Caco-2 (cell line): ENCODE data around the gene MACROD2. TPM values are rescaled to one million over a fixed set of nuclear protein-coding genes. Genes with fewer than 3 reads are reported as not detected.

ENCODE experiments used
- BruUV-seq: library from RNA; stranded (reverse); fragments of 400-500 nt; replicated peaks from 2 replicates; lab custom pipeline; 2021; lab: Mats Ljungman, UMichigan
- CTCF ChIA-PET: fragments of 300-600 bp; sonication (Branson Sonifier 250); formaldehyde crosslinking; loops from one replicate; lab custom pipeline; 2022; ENCODE audit warnings: antibody characterized with exemption; lab: Charles Lee
- POLR2A ChIA-PET: fragments of 300-600 bp; sonication (Branson Sonifier 250); formaldehyde crosslinking; loops from one replicate; lab custom pipeline; 2022; ENCODE audit warnings: antibody characterized with exemption; lab: Charles Lee
- DNase-seq, 2 experiments: peaks; one replicate each; pipeline versions ENCODE4 v3.0.0 to v3.0.0-alpha.2; 2020 to 2022
- H3K27me3 ChIP-seq: replicated peaks from 2 replicates; pipeline ENCODE4 v1.6.0; 2011; ENCODE audit warnings: low read length; ENCODE audit not compliant: control insufficient read depth, insufficient read depth
- H3K36me3 ChIP-seq: 2 replicates; pipeline ENCODE4 v1.5.1; 2011; ENCODE audit warnings: low read length; ENCODE audit not compliant: control insufficient read depth, insufficient read depth
- H3K4me1 ChIP-seq: fragments of 250-450 bp; sonication (Bioruptor Pico); 2 replicates; pipeline ENCODE4 v1.5.1; 2020; ENCODE audit warnings: mild to moderate bottlenecking
- H3K4me3 ChIP-seq: 2 replicates; pipeline ENCODE4 v1.5.1; 2011; ENCODE audit warnings: low read depth, mild to moderate bottlenecking, control low read depth, low read length
- H3K9me3 ChIP-seq: fragments of 250-450 bp; sonication (Bioruptor Pico); 2 replicates; pipeline ENCODE4 v1.5.1; 2020; ENCODE audit warnings: mild to moderate bottlenecking, moderate library complexity
- H3K27ac Mint-ChIP-seq: one replicate; pipeline ENCODE4 v1.8.0; 2022; ENCODE audit warnings: mixed read lengths; ENCODE audit not compliant: unreplicated experiment
- H3K27me3 Mint-ChIP-seq: one replicate; pipeline ENCODE4 v1.8.0; 2022; ENCODE audit warnings: mixed read lengths; ENCODE audit not compliant: insufficient read depth, unreplicated experiment
- H3K36me3 Mint-ChIP-seq: one replicate; pipeline ENCODE4 v1.8.0; 2022; ENCODE audit warnings: mild to moderate bottlenecking, mixed read lengths; ENCODE audit not compliant: insufficient read depth, unreplicated experiment
- H3K4me1 Mint-ChIP-seq: one replicate; pipeline ENCODE4 v1.8.0; 2022; ENCODE audit warnings: low read depth, mixed read lengths; ENCODE audit not compliant: unreplicated experiment
- H3K4me3 Mint-ChIP-seq: one replicate; pipeline ENCODE4 v1.8.0; 2022; ENCODE audit warnings: mild to moderate bottlenecking, moderate library complexity, mixed read lengths; ENCODE audit not compliant: unreplicated experiment
- H3K9me3 Mint-ChIP-seq: one replicate; pipeline ENCODE4 v1.8.0; 2022; ENCODE audit warnings: mixed read lengths; ENCODE audit not compliant: unreplicated experiment
- CTCF ChIP-seq, 2 experiments: fragments of 200-600 bp in 1 of 2; IDR thresholded peaks; 1 replicate in 1 of 2; 2 replicates in 1 of 2; pipeline versions ENCODE4 v1.5.1 to v1.8.0; 2011 to 2022; ENCODE audit warnings: antibody characterized with exemption in 1 of 2, control low read depth in 1 of 2, inconsistent platforms in 1 of 2, low read depth in 1 of 2, low read length in 1 of 2, mild to moderate bottlenecking in 1 of 2, moderate library complexity in 1 of 2; ENCODE audit not compliant: insufficient read depth in 1 of 2, severe bottlenecking in 1 of 2, unreplicated experiment in 1 of 2
- intact Hi-C: fragments of 100-400 bp; cut with micrococcal nuclease; formaldehyde crosslinking; loops from one replicate; pipeline ENCODE4 v1.10.0; 2022; ENCODE audit not compliant: unreplicated experiment
- total RNA-seq: library from RNA; stranded (reverse); gene quantifications from 2 replicates; pipeline ENCODE4 v1.2.3, GENCODE V29; 2022

The MACROD2 gene
- total RNA-seq, 1 experiment from 2014 or later, result 6.4 TPM

DNA sequence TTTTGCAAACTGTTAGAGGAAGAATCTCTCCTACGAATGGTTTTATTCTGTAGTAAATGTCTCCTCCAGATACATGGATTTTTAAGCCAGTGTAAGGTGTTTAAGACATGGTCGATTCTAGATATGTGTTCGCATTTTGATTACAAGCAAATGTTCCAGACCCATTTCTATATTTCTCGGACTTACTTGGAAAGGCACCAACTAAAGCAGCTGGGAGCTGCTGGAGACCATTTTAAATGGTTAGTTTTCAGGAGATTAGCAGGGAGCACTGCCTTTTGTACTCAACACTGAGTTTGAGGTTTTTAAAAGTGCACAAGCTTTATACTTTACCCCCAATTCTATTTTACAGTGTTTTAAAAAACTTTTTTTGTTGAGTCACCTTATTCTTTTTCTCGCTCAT lies 1720.9 kb downstream of the MACROD2 start:
- no TSS peak for BruUV-seq
- Mint-ChIP-seq H3K36me3 (no peaks in the 10 kb centered on the region), H3K4me3 (no peak overlapping the region), H3K27me3 (no peaks in the 10 kb centered on the region), H3K27ac (no peak overlapping the region), H3K9me3 (no peaks in the 10 kb centered on the region), H3K4me1 (peaks cover 7% of the 10 kb centered on the region)
- no peaks in the 10 kb centered on the region for H3K36me3 ChIP-seq
- no peak for TF ChIP-seq CTCF (IDR thresholded peaks at IDR 0.05; ENCODE audit: insufficient read depth in 1 of 2, low read depth in 1 of 2, low read length in 1 of 2, severe bottlenecking in 1 of 2, unreplicated experiment in 1 of 2)
- DNase-seq, result no peak
- H3K4me3 ChIP-seq, result no peak overlapping the region
- H3K27me3 ChIP-seq, result no peaks in the 10 kb centered on the region
- ChIA-PET POLR2A (no interaction called here), CTCF (no interaction called here)
- peaks cover 5% of the 10 kb centered on the region; the same call in 1 of the 2 replicates for H3K4me1 ChIP-seq
- no peaks in the 10 kb centered on the region for H3K9me3 ChIP-seq
- intact Hi-C loops, result no loop called here

DNA sequence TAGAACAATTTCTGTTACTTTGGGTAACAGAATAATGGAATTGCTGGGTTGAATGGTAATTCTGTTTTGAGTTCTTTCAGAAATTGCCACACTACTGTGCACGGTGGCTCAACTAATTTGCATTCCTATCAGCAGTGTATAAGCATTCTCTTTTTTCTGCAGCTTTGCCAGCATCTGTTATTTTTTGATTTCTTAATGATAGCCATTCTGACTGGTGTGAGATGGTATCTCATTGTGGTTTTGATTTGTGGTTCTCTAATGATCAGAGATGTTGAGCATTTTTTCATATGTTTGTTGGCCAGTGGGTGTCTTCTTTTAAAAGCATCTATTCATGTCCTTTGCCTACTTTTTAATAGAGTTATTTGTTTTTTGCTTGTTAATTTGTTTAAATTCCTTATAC lies 1731.1 kb downstream of the MACROD2 start:
- H3K27me3 ChIP-seq, result no peaks in the 10 kb centered on the region
- POLR2A ChIA-PET, result no interaction called here
- no peaks in the 10 kb centered on the region for H3K36me3 ChIP-seq
- H3K9me3 ChIP-seq, result no peaks in the 10 kb centered on the region
- Mint-ChIP-seq H3K4me1 (no peaks in the 10 kb centered on the region), H3K36me3 (no peaks in the 10 kb centered on the region), H3K27me3 (no peaks in the 10 kb centered on the region), H3K27ac (no peak overlapping the region), H3K9me3 (peaks cover 18% of the 10 kb centered on the region), H3K4me3 (no peak overlapping the region)
- no peak for TF ChIP-seq CTCF (IDR thresholded peaks at IDR 0.05; ENCODE audit: insufficient read depth in 1 of 2, low read depth in 1 of 2, low read length in 1 of 2, severe bottlenecking in 1 of 2, unreplicated experiment in 1 of 2)
- no peaks in the 10 kb centered on the region for H3K4me1 ChIP-seq
- DNase-seq, result no peak
- intact Hi-C loops, result no loop called here
- BruUV-seq, result no TSS peak
- CTCF ChIA-PET, result no interaction called here
- no peak overlapping the region for H3K4me3 ChIP-seq

DNA sequence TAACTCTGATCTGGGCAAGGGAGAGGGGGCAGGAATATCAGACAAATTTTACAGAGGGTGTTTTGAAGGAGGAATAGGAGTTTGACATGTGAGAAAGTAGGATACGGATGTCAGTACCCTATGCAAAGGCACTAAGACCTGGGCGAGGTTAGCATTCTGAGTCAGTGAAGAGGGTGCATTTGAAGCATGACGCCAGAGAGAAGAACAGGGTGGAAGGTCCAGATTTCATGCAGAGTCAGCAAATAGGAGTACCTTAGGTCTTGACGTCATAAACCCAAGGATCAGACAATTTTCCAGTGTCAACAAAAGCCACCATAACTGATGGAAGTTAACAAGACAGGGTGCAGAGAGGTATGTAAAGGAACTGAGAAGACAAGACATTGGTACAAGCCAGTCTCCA lies 1738.7 kb downstream of the MACROD2 start:
- Histone ChIP-seq H3K4me3 (no peak overlapping the region), H3K27me3 (no peaks in the 10 kb centered on the region), H3K36me3 (no peaks in the 10 kb centered on the region), H3K4me1 (no peaks in the 10 kb centered on the region), H3K9me3 (no peaks in the 10 kb centered on the region)
- intact Hi-C loops, result no loop called here
- H3K4me1 Mint-ChIP-seq, result no peaks in the 10 kb centered on the region
- POLR2A ChIA-PET, result no interaction called here
- no peaks in the 10 kb centered on the region for H3K36me3 Mint-ChIP-seq
- H3K4me3 Mint-ChIP-seq, result no peak overlapping the region
- no peaks in the 10 kb centered on the region for H3K27me3 Mint-ChIP-seq
- BruUV-seq, result no TSS peak
- CTCF ChIA-PET, result no interaction called here
- no peak for DNase-seq
- H3K27ac Mint-ChIP-seq, result no peak overlapping the region
- H3K9me3 Mint-ChIP-seq, result peaks cover 8% of the 10 kb centered on the region
- no peak for TF ChIP-seq CTCF (IDR thresholded peaks at IDR 0.05; ENCODE audit: insufficient read depth in 1 of 2, low read depth in 1 of 2, low read length in 1 of 2, severe bottlenecking in 1 of 2, unreplicated experiment in 1 of 2)
